Renal pelvis (tissue), 4 donors: ENCODE data around the gene PNLDC1. TPM values are rescaled to one million over a fixed set of nuclear protein-coding genes. Genes with fewer than 3 reads are reported as not detected.
"Not testable (repeated sequence)": the region's sequence is repeated elsewhere in the genome, so short reads cannot be mapped to it uniquely, and the experiment has no call there.

ENCODE experiments used
- DNase-seq: peaks from one replicate; pipeline ENCODE4 v3.0.0-alpha.2; 2013
- polyA plus RNA-seq, 3 donors: library from polyadenylated mRNA; unstranded; fragments of 120-200 nt; gene quantifications; one replicate each; pipeline ENCODE4 v1.2.1, GENCODE V29; 2013; ENCODE audit not compliant: insufficient read length in 3 of 3

PNLDC1 gene
- polyA plus RNA-seq, 3 donors: 0.13 to 0.19 (median 0.18) TPM

DNA sequence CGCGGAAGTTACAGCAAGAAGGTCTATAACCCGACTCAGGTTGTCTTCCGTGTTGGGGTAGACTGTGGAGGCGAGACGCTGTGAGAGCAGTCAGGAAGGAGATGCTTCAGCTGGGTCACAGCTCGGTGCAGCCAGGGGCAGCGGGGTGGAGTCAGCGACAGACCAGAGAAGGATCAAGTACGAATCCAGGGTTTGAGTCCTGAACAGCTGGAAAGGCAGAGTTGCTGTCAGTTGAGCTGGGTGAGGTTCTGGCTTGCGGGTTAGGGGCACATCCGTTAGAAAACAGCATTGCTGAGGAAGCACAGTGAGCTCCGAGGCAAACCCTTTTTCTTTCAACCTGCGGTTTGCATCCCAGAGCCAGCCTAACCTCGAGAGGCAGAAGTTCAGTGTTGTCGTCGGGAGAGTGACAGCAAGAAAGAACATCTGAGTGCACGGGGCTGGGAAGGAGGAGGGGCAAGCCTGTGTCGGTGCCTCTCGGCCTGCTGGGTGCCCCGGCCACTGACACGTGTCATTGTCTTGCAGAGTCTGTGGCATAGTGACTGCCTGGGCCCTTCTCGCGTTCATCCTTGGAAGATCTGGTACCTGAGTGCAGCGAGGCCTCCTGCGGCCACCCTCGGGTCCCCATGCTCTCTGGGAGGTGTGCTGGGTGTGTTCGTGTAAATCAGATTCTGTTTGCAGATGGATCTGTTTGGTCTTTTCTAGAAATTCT lies 20.0 kb downstream of the PNLDC1 start:
- no peak for DNase-seq

- DNase-seq: no peak
These were observed 21.0 kb downstream of the PNLDC1 start for GRCh38 chr6:159821122-159821521.

GRCh38 chr6:159821726-159822125 lies 21.6 kb downstream of the PNLDC1 start:
- DNase-seq: no peak

GRCh38 chr6:159823953-159824352 lies 23.9 kb downstream of the PNLDC1 start:
- DNase-seq: no peak

GRCh38 chr6:159824690-159825089 lies 24.6 kb downstream of the PNLDC1 start:
- DNase-seq: not testable (repeated sequence)

- no peak for DNase-seq
These were observed 25.9 kb downstream of the PNLDC1 start for GRCh38 chr6:159826004-159826403.

GRCh38 chr6:159826968-159827647 lies 27.0 kb downstream of the PNLDC1 start:
- no peak for DNase-seq

GRCh38 chr6:159828074-159828473 lies 28.0 kb downstream of the PNLDC1 start:
- no peak for DNase-seq

DNA sequence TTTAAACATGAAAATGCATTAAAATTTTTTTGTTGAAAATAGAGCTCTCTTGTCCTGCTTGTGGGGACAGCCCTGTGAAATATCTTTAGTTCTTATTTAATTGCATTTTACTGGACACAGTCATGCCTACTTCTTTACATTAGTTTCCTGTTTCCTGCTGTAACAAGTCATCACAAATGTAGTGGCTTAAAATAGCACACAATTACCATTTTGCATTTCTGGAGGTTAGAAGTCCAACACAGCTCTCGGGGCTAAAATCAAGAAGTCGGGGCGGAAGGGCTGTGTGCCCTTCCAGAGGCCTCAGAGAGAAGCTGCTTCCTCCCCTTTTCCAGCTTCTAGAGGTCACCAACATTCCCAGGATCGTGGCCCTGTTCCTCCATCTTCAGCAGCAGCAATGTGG lies 29.4 kb downstream of the PNLDC1 start:
- no peak for DNase-seq

- no peak for DNase-seq
These were observed 30.7 kb downstream of the PNLDC1 start for GRCh38 chr6:159830501-159831372.

GRCh38 chr6:159831373-159831679 lies 31.2 kb downstream of the PNLDC1 start:
- DNase-seq: no peak

DNA sequence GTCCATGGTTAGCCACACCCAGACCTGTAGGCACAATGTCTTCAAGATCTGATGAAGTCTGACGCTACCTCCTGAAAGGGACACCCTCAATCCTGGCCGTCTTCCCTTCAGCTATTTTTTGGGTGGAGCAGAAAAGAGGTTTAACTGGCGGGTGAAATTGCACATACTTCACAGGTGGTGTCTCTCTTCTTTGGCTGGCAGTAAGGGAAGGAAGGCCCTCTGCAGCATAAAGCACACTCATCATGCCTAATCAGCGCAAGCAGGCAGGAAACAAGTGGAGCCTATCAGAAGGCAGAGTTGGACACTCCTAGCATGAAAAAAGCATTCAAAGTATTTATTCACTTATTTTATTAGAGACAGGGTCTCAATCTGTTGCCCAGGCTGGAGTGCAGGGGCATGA lies 32.9 kb downstream of the PNLDC1 start:
- DNase-seq: no peak

DNA sequence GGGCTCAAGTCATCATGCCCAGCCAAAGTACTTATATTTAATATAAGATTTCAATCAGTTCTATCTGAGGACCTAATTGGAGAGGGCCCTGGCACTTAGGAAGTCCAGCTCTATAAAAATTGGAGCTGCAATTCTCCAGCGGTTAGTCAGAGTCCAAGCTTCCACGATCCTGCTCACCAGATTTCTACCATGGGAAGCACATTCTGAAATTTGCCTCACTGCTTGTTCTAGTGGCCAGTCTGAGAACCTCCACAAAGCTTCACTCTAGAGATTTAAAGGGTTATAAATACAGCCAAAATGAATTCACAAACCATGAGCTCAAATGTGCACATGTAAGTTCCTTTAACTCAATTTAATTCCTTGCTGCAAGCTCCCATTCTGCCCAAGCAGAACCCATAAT lies 33.5 kb downstream of the PNLDC1 start:
- no peak for DNase-seq

DNA sequence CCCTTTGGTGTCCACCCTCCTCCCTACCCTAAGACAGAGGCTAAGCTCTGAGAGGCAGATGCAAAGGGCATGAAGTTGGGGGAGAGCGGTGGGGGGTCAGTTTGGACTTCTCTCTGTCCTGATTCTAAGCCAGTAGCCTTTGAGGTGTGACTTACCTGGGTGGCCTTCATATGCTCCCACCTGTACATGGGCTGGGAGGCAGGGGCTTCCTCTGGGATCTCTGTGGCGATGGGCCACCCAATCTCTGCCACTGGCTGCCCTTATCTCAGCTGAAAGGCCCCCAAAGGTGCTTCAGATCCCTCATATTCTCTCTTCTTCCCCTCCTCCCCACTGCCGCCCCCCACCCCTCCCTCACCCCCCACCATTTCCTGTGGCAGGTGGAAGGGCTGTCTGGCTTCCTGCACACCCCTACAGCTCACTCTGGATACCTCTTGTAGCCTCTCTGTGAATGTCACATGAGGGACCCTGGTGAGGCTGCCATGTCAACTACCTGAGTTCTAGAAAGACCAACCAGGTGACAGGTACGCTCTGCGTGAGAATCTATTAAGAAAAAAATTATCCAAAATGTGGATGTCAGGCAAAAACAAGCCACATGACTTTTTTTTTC lies 34.0 kb downstream of the PNLDC1 start:
- DNase-seq: no peak

DNA sequence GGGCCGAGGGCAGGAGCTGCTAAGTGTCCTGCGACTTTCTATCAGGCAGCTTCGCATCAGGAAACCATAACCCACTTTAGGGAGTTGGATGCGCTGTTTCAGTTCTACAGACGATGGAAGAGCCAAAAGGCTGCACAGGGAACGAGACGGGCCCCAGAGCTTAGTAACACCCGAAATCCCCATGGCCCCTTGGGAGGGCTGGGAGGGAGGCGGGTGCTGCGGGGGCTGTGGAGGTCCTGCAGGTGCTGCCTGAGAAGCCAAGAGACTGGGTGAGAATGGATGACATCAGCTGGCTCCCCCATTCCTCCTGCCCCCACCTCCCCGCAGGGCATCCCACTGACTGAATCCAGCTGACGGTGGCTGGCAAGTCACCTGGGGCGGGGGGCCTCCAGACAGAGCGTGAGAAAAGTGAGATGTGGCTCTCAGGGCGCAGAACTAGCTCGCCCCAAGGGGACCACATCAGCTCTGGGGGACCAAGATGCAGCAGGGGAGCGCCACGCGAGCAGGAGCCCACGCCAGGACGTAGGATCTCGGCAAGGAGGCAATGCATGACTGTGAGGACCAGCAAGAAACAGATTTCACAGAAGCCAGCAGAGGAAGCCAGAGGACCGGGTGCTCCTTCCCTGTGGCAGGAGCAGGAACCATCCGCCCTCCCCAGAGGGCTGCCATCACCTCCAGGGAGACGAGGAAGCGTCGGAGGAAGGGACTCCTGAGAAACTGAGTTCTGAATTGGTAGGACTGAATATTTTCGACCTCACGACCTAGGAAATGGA lies 36.8 kb downstream of the PNLDC1 start:
- DNase-seq: no peak

- no peak for DNase-seq
These were observed 37.4 kb downstream of the PNLDC1 start for GRCh38 chr6:159837511-159837910.

DNA sequence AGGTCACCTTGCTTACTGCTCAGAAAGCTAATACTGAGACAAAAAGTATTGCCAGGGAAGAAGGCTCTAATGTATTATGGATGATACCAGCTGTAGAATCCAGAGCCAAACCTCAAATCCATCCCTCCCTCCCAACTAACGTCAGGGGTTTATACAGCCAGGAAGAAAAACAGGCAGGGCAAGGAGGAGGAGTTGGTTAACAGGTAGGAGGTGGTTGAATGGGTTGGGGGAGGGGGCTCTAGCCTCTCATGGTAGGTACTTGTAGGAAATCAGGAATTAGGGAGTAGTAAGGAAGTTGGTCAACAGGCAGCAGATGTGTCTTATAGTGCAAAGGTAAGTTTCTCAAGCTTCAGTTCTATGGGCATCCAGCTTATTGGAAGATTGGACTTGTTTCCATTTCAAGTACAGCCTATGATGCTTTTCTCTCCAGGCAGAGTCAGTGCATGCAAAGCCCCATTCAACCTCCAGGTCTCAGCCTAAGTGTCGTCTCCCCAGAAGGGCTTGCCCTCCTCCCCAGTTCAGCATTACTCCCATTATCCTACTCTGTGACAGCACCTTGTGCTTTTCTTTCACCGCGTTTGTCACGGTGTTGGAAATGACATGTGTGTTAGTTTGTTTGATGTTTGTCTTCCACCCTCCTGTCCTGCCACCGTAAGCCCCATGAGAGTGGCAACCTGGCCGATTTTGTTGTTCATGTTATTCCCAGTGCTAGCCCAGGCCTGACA lies 38.1 kb downstream of the PNLDC1 start:
- DNase-seq: no peak

GRCh38 chr6:159842035-159842434 lies 42.0 kb downstream of the PNLDC1 start:
- no peak for DNase-seq

DNA sequence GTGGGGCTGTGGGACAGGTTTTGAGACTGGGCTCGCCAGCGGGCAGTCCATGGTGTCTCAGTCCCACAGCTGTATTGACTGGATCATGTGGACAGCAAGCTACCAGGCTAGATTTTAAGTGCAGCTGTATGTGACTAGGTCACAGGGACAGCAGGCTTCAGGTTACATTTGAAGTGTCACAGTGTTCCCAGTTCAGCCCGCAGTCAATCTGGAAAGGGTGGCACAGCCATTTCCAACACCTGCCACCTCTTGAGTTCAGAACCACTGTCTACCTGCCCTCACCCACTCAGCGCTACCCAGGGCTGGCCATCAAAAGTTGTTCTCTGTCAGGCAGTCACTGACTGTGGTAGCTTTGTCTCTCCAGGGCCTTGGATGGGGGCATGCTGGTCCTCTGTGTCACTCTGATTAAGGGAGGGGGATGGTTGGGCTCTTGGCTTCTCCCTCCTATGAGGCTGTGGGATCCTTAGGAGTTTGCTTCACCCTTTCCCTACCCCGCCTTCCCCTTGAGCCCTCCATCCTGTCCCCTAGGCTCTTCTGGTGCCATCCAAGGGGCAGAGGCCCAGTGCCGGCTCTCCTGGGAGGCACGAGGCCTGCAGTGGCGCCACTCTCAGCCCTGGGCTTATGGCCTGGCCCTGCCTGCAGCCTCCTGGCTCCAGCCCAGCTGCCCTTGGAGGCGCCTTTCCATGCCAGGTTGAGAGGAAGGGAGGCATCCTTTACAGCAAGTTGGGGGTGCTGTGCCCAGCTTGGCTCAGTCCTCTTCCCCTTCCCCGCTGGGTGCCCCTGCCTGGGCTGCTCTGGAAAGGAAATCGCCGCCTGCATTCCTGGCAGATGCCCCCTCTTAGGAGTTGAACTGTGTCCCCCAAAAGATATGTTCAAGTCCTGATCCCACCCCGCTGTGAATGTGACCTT lies 44.9 kb downstream of the PNLDC1 start:
- no peak for DNase-seq

DNA sequence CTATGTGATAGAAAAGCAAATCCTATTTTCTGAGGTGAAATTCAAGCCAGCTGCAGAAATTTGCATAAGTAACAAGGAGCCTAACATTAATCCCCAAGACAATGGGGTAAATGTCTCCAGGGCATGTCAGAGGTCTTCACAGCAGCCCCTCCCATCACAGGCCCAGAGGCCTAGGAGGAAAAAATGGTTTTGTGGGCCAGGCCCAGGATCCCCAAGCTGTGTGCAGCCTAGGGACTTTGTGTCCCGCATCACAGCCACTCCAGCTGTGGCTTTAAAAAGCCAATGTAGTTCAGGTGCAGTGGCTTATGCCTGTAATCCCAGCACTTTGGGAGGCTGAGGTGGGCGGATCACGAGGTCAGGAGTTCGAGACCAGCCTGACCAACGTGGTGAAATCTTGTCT lies 48.5 kb downstream of the PNLDC1 start:
- DNase-seq: not testable (repeated sequence)
